GM19099 (cell line): Measurements from ENCODE around the gene SLN.

Source experiments
- POLR2A ChIP-seq: IDR thresholded peaks from 3 replicates; pipeline ENCODE4 v1.6.1; 2011; ENCODE audit warnings: low read depth; ENCODE audit not compliant: insufficient read length; ENCODE audit errors: extremely low read depth

The SLN gene

GRCh38 chr11:107677924-107678631 is 33.8 kb downstream of the SLN start:
- TF ChIP-seq POLR2A: no peak

- TF ChIP-seq POLR2A: no peak
Measured at GRCh38 chr11:107676336-107677057, 35.4 kb downstream of the SLN start.

- TF ChIP-seq POLR2A: no peak
Measured at GRCh38 chr11:107675902-107676301, 36.0 kb downstream of the SLN start.

- TF ChIP-seq POLR2A: no peak
Measured at GRCh38 chr11:107669893-107670601, 41.8 kb downstream of the SLN start.

GRCh38 chr11:107669191-107669740 is 42.6 kb downstream of the SLN start:
- TF ChIP-seq POLR2A: no peak

GRCh38 chr11:107666911-107667613 is 44.8 kb downstream of the SLN start:
- TF ChIP-seq POLR2A: no peak

- no peak for TF ChIP-seq POLR2A
Measured at GRCh38 chr11:107665018-107665417, 46.8 kb downstream of the SLN start.

GRCh38 chr11:107661656-107662055 is 50.2 kb downstream of the SLN start:
- no peak for TF ChIP-seq POLR2A

- no peak for TF ChIP-seq POLR2A
Measured at GRCh38 chr11:107660066-107660465, 51.8 kb downstream of the SLN start.

- no peak for TF ChIP-seq POLR2A
Measured at GRCh38 chr11:107659310-107659709, 52.5 kb downstream of the SLN start.
